G401.6 (cell line): ENCODE results near the gene GUCY1A2.
A peak's percentile ranks its signal among the peaks of the same experiment; 100 is the strongest.

ENCODE experiments used
- FAIRE-seq: peaks from 2 replicates; lab custom pipeline; 2012; peaks lifted over from hg19 to GRCh38; lab: Jason Lieb, UNC

Gene GUCY1A2

GRCh38 chr11:106998916-106999188 lies 19.4 kb downstream of the GUCY1A2 start:
- FAIRE-seq = no peak

- FAIRE-seq = no peak
These were observed 20.0 kb downstream of the GUCY1A2 start for GRCh38 chr11:106998116-106998915.

GRCh38 chr11:106997227-106997626 lies 21.0 kb downstream of the GUCY1A2 start:
- no peak for FAIRE-seq

- FAIRE-seq = no peak
These were observed 21.6 kb downstream of the GUCY1A2 start for GRCh38 chr11:106996691-106997090.

GRCh38 chr11:106990331-106990730 lies 27.9 kb downstream of the GUCY1A2 start:
- no peak for FAIRE-seq

GRCh38 chr11:106989078-106989455 lies 29.2 kb downstream of the GUCY1A2 start:
- peak; percentile 50 for FAIRE-seq

GRCh38 chr11:106988151-106989077 lies 29.9 kb downstream of the GUCY1A2 start:
- peak; percentile 84 for FAIRE-seq

- no peak for FAIRE-seq
These were observed 31.6 kb downstream of the GUCY1A2 start for GRCh38 chr11:106986673-106987072.

GRCh38 chr11:106986261-106986660 lies 32.0 kb downstream of the GUCY1A2 start:
- no peak for FAIRE-seq

- FAIRE-seq = no peak
These were observed 34.3 kb downstream of the GUCY1A2 start for GRCh38 chr11:106983991-106984390.

- no peak for FAIRE-seq
These were observed 35.0 kb downstream of the GUCY1A2 start for GRCh38 chr11:106983261-106983660.

GRCh38 chr11:106974831-106975230 lies 43.4 kb downstream of the GUCY1A2 start:
- FAIRE-seq = no peak

GRCh38 chr11:106971864-106972263 lies 46.4 kb downstream of the GUCY1A2 start:
- no peak for FAIRE-seq

- FAIRE-seq = no peak
These were observed 48.5 kb downstream of the GUCY1A2 start for GRCh38 chr11:106969644-106970355.

- FAIRE-seq = no peak
These were observed 55.3 kb downstream of the GUCY1A2 start for GRCh38 chr11:106962995-106963394.

GRCh38 chr11:106961518-106961917 lies 56.8 kb downstream of the GUCY1A2 start:
- no peak for FAIRE-seq

- FAIRE-seq = no peak
These were observed 57.2 kb downstream of the GUCY1A2 start for GRCh38 chr11:106961048-106961447.

- FAIRE-seq = peak; percentile 3
These were observed 58.5 kb downstream of the GUCY1A2 start for GRCh38 chr11:106959800-106960199.

GRCh38 chr11:106959386-106959785 lies 58.9 kb downstream of the GUCY1A2 start:
- FAIRE-seq = no peak

GRCh38 chr11:106958517-106959248 lies 59.6 kb downstream of the GUCY1A2 start:
- no peak for FAIRE-seq

- no peak for FAIRE-seq
These were observed 61.2 kb downstream of the GUCY1A2 start for GRCh38 chr11:106957030-106957482.

GRCh38 chr11:106950067-106950491 lies 68.2 kb downstream of the GUCY1A2 start:
- FAIRE-seq = no peak
